ENCODE data around the gene TBX20.
"Not testable (repeated sequence)": the region's sequence is repeated elsewhere in the genome, so short reads cannot be mapped to it uniquely, and the experiment has no call there.

Gene TBX20

DNA sequence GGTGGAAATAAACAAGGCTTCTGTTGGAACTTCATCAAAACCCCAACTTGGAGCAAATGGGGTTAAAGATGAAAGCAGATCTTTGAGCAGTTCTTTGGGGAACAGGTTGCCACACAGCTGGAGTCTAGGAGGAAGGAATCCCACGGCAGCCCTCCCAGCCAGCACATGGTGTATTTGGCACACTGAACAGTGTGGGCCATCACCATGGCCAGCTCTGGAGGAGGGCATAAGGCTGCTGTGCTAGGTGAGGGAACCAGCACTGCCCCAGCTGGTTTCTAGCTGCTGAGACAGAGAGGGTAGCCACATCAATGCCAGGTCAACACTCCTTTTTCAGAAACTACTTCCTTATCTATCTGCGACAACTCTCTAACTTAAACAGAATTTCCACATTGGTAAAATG lies 33.7 kb downstream of the TBX20 start:
- DNase-seq: not testable (repeated sequence)

DNA sequence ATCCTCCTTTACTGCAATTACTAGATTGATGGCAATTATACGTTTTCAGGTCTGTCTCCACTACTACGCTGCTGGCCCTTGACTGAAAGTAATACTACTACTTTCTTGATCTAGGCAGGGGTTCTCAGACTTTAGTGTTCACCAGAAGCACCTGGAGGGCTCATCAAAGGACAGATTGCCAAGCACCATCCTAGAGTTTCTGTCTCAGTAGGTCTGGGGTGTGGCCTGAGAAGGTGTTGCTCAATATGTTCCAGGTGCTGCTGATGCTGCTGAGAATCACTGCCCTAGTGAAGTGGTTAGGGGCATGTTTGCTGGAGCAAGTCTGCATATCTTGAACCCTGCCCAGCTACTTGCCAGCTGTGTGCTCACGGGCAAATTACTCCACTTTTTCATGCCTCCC lies 37.9 kb downstream of the TBX20 start:
- not testable (repeated sequence) for DNase-seq

DNA sequence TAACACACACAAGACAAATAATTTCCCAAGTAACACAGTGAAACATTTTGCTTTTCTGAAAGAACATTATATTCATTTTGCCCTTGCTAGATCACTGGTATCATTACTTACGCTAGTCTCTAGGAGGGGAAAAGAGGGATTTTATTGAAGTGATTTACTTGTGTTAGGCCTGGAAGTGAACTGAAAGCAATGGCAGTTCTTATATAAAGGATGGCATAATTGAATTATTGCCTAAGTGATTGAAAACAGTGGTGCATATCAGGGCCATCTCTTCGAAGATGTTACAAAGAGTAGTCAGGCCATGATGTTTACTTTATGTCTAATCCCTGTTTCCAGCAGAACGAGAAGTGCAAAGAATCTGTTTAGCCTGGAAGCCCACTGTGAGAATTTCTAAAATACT lies 38.8 kb downstream of the TBX20 start:
- DNase-seq: not testable (repeated sequence)

DNA sequence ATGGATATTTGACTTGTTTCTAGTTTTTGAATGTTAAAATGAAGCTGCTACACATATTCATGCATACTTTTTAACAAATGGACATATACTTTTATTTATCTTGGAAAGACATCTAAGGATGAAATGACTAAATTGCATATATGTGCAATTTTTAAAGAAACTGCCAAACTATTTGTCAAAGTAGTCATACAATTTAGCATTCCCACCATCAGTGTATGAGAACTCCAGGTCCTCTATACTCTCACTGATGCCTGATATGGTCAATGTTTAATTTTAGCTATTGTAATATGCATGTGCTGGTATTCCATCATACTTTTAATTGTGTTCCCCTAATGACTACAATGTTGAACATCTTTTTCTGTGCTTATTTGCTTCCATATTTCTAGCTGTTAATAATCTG lies 47.0 kb downstream of the TBX20 start:
- DNase-seq: not testable (repeated sequence)

DNA sequence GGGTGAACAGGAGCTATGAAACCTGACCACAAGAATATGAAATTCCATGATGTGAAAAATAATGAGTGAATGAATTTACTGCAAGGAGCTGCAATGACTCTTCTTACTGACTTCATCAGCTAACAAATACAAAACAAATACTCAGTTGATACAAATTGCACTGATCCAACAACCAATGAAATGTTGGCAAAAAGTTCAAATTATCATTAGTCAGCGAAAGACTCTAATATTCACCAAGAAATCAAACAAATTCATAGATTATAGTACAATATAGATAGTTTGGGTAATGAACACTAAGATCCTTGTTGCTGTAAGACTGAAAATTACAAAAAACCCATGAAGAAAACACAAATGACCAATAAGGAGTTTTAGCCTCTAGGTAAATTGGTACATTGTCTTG lies 49.0 kb downstream of the TBX20 start:
- DNase-seq: not testable (repeated sequence)

DNA sequence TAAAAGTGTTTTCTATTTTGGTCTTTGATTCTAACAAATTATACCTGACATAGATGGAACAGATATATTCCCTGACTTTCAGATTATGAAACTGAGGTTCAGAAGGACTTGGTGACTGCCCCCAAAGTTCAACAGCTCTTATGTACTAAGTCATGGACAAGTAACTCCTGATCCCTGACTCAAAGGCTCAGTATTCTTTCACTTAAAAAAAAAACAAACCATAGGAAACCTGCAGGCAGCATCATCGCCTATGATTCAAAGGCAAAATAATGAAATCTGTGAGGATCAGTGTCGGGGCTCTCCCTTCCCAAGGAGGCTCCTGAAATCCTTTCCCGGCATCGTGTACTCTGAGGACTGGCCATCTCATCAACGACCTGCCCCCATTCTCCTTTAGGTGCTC lies 49.9 kb downstream of the TBX20 start:
- not testable (repeated sequence) for DNase-seq

DNA sequence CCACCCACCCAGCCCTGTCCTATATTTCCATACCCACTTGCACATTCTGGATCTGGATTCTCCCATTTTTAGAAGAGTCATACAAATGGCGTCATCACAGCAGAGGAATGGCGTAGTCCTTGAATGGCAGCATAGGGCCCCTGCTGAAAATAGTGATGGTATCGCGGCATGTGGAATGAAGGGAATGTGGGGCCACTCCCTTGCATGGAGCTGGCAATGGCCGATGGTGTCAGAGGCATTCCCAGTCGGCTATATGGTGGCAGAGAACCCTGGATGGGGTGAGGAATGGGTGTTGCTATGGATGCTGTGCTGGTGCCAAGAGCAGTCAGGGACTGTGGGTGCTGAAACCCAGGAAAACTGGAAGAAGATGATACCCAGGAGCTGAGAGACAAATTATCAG lies 51.5 kb downstream of the TBX20 start:
- not testable (repeated sequence) for DNase-seq

DNA sequence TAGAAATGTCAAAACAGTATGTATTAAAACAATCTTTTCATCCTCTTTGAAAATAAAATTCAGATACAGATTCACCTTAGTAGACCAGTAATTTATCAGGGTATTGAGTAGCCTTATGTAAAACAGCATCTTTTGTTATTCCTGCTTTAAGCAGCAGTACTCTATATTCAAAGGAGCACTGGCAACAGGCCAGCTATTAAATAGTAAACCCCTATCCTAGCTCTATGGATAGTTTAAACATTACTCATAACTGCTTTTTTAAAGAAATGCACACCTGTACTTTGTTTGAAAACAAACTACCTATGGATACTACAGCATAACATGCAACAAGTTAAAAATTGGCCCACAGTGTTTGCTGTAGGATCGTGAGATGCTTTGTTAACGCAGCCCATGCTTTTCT lies 53.7 kb downstream of the TBX20 start:
- DNase-seq: not testable (repeated sequence)

DNA sequence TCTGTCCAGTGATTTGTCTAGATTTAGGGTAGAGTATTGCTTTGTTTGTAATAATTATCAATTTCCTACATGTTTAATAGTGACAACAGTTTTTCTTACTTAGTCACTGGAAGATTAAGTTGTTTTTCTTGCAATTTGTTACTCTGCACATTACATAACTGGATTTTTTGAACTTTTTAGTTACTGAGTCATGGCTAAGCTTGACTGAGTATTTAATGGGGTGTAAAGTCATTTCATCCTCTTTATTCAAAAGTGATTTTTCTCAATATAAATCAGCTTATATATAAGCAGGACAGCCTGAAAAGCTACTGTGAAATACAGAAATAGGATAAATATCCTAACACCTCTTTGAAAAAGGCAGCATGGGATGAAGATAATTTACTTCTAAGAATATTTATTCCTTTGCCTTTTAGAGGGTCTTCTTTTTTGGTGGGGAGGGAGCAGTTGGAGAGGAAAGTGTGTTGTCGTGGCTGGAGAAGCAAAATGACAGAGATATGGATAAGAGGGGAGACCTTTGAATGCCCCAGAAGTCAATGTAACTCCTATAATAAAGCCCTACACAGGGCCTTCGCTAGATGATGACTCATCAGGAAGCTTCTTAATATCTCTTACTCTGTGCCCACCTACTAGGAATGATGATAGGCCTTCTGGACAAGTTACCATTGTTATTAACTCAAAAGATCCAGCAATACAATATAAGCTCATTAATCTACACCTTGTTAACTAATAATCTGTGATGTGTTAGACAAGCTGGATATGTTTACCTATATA lies 55.3 kb downstream of the TBX20 start:
- DNase-seq: not testable (repeated sequence)

DNA sequence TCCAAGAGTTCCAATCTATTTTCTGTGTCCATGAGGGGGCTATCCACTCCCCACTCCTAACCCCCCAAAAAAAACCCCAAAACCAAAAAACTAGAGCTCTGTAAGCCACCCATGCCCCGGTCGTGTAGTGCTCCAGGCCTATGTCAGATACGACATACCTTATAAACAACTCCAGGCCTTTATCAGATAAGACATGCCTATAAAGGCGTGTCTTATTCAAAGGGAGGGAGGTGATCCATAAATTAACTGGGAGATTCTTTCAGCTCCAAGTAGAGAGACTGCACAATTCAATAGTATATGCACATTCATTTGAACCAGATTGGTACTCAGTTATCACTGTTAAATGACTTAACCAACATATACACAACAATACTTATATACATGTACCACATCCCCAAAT lies 62.3 kb downstream of the TBX20 start:
- DNase-seq: not testable (repeated sequence)

DNA sequence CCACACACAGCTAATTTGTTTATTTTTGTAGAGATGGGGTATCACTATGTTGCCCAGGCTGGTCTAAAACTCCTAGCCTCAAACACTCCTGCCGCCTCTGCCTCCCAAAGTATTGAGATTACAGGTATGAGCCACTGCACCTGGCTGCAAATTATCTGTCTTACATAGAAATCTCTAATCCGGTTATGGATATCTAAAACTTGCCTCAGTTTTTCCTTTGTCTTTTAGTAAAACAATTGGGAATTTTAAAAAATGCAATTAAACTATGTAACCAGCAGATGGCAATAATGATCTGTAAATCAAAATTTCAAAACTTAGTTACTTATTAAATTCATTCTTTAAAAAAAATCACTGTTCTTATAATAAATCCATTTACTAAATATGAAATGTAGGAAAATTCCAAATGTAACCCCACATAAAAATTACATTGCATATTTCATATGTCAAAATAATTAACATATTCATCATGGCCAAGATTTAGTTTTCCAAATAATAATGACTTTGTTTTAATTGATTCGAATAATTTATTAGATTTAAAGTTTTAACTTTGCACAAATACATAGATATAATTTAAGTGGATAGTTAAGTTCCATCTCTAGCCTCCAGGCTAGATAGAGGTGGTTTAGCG lies 63.6 kb downstream of the TBX20 start:
- not testable (repeated sequence) for DNase-seq

DNA sequence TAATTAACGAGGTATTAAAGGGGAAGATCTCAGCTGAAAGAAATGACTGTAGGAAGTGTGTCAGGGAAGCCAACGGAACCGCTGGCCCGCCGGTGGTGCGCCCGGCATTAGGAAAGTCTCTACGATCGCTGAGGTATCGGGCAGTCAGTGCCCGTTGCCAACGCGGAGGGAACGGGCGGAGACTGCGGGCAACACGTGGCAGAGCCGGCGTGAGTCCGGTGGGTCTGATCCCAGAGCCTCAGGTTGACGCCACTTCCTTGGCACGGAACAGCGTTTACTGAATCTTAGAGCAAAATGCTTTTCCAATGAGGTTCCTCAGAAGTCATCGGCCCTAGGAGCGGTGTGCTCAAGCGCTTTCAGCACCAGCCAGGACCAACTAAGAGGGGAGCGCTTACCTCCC lies 67.1 kb downstream of the TBX20 start:
- DNase-seq: not testable (repeated sequence)

DNA sequence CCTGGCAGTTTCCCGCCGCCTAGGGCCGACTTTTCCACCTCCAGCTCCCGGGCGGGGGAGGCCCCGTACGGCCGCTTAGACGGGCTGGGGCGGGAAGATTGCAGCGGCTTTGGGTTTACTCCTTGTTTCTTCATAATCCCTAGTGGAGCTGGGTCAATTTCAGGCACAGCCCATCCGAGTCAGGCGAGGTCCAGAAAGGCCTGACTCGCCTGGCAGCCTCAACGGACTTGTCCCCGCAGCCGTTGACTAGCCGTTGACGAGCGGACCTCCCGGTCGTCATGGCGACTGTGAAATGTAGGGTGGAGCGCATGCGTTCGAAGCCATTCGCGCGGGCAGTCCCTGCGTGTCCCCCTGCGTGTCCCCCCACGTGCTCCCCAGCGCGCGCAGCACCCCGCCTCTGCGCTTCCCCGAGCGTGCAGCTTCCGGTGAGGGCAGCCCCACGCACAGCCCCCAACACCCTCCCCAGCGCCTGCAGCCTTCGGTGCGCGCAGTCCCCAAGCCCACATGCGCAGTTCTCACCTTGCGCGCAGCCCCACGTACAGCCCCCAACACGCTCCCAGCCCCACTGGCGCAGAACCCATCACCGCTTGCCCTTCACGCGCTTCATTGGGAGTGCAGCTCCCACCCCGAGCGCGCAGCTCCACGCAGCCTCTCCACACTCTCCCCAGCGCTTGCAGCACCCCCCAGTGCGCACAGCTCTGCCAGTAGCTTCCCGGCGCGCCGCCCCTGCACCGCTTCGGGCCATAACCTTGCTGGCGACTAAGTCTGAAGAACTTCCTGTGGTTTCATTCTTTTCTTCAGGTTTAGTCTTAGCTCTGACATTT lies 67.8 kb downstream of the TBX20 start:
- DNase-seq: peak; percentile 47

DNA sequence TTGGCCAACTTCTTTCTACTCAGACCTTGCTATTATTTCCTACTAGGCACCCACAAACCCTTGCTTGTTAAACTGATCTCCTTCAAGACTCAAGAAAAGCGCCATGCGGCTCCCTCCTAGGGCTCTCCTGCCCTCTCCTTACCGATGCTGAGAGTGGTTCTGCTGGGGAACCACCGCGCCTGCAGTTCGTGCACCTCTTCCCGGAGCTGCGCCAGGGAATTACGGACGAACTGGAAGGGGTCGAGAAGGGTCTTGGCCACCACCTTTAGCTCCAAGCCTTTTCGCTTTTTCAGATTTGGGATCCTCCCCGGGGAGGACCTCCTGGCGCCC lies 68.4 kb downstream of the TBX20 start:
- not testable (repeated sequence) for DNase-seq

DNA sequence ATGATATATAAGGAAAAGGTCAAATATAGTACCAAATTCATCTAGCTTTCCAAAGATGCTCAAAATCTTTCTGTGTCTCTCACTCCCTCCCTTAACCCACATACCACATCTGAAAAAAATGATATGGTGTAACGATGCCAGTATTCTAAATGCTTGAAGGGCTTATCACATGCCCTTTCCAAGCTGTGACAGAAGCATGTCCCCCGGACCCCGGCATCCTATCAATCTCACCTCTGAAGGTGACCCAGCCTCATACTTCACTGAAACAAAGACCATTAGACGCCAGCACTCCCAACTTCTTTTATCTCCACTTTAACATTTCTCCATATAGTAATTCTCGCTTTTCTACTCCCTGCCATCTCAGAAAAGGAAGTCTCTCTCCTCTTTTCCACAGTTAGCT lies 68.9 kb downstream of the TBX20 start:
- DNase-seq: not testable (repeated sequence)

DNA sequence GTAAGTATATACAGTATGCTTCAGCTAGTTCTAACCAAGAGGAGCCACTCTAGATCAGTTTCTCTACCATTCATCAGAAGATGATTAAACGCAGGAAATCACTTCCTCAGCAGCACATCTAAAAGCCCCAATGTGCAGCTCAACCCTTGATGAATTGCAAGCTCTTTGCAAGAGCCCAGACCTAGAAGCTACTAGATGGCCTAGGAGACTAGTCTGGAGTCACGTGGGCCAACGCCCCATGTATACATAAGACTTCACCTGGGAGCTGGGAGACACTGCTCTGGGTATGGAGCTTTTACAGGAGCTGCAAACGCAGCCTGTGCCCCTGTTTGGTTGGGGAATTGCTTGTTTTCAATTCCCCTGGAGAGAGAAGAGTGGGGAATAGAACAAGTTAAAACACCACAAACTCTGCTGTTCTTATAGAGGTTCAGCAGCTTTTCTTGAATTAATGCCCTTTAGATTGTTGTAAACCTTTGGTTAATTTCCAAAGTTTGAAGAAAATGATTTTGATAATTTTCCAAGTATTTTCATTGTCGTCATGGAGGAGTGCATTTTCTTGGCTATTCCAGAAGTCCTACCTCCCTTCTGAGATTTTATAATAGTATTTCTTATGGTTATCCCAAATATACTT lies 69.9 kb downstream of the TBX20 start:
- DNase-seq: not testable (repeated sequence)

DNA sequence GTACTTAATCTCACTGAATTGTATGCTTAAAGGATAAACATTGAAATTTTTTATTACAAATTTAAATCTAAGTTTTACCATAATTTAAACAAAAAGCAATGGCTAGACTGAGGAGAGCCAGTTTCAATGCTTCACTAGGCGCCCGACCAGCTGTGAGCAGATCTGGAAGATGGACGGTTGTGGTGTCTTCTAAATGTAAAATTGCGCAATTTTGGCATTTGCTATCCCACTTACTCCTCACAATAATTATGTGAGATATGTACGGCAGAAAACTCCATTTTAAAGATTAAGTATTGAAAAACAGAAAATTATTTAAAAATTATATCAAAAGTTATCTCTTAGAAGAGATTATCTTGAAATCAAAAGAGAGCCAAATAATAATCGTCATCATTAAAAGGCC lies 73.2 kb downstream of the TBX20 start:
- not testable (repeated sequence) for DNase-seq

DNA sequence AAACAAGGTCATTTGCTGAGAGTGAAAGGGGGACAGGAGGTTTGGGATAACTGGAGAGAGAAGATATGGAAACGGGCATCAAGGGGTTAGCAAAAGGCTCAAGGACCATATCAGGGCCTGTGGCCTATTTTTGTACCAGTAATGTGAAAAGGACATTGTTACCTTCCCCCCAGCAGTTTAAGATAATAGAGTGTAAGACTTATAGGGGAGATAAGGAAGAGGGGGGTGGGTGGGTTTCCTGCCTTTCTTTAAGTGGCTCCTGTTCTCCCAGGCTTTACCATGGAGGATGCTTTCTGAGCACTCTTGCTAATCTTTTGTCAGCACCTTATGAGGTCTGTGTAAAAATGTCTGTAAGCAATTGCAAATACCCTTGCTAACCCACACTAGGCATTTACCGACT lies 80.7 kb downstream of the TBX20 start:
- DNase-seq: not testable (repeated sequence)

DNA sequence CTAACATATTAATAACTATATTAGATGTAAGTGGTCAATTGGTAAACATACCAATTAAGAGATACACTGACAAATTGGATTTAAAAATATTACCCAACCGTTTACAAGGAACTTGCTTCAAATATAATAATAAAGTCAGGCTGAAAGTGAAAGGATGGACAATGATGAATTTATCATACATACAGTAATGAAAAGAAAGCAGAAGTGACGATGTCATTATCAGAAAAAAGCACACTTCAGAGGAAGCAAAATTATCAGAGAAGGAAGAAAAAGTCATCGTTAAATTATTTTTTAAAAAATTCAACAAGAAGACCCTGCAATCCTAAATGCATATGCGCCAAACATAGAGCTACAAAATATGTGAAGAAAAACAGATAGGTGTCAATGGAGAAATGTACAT lies 81.8 kb downstream of the TBX20 start:
- DNase-seq: not testable (repeated sequence)

DNA sequence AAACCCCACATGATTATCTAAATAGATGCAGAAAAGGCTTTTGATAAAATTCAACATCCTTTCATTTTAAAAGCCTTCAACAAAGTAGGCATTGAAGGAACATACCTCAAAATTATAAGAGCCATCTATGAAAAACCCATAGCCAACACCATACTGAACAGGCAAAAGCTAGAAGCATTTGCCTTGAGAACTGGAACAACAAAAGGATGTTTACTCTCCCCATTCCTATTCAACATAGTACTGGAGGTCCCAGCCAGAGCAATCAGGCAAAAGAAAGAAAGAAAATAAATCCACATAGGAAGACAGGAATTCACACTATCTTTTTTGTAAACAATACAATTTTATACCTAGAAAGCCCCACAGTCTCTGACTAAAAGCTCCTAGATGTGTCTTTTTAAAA lies 86.2 kb downstream of the TBX20 start:
- not testable (repeated sequence) for DNase-seq

DNA sequence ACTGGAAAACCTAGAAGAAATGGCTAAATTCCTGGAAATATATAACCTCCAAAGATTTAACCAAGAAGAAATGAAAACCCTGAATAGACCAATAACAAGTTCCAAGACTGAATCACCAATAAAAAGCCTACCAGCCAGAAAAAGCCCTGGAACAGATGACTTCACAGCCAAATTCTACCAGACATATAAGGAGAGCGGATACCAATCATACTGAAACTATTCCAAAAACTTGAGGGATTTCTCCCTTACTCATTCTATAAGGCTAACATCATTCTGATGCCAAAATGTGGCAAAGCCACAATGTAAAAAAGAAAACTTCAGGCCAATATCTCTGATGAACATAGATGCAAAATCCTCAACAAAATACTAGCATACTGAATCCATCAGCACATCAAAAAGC lies 86.7 kb downstream of the TBX20 start:
- DNase-seq: not testable (repeated sequence)

DNA sequence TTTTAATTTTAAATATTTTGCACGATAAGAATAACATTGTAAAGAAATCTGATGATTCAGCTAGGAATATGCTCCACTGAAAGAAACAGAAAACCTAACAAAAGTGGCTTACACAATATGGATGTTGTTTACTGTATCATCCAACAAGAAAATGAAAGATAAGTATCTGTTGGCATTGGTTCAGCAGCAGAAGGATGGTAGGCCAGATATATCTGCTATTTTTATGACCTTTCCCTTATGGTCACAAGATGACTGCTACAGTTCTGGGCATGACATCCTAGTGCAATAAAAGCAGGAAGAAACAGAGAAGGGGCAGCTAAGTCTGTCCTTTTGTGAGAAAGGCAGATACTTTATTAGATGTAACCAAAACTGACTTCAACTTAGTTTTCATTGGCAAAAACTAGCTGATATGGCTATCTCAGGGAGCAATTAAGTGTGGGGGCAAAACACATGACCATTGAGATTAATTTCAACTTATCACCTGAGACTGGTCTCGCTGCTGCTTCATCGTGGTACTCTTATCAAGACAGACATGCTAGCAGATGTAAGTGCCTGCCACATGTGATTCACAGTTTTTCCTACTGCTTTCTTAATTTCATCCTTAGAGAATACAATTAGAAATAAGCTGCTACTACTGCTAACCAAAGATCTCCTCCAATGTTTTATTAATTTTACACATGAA lies 92.7 kb downstream of the TBX20 start:
- DNase-seq: not testable (repeated sequence)
